Forelimb muscle (tissue), 1 donor: Measurements from ENCODE around the gene POU2F3. TPM values are rescaled to one million over a fixed set of nuclear protein-coding genes. Genes with fewer than 3 reads are reported as not detected.

Experiments
- DNase-seq: peaks from one replicate; pipeline ENCODE4 v3.0.0-alpha.2; 2013; ENCODE audit warnings: low read depth
- polyA plus RNA-seq: library from polyadenylated mRNA; unstranded; fragments of 120-200 nt; gene quantifications from one replicate; pipeline ENCODE4 v1.2.1, GENCODE V29; 2013; ENCODE audit not compliant: insufficient read length

The POU2F3 gene
- polyA plus RNA-seq, 1 donor = 0.04 TPM

DNA sequence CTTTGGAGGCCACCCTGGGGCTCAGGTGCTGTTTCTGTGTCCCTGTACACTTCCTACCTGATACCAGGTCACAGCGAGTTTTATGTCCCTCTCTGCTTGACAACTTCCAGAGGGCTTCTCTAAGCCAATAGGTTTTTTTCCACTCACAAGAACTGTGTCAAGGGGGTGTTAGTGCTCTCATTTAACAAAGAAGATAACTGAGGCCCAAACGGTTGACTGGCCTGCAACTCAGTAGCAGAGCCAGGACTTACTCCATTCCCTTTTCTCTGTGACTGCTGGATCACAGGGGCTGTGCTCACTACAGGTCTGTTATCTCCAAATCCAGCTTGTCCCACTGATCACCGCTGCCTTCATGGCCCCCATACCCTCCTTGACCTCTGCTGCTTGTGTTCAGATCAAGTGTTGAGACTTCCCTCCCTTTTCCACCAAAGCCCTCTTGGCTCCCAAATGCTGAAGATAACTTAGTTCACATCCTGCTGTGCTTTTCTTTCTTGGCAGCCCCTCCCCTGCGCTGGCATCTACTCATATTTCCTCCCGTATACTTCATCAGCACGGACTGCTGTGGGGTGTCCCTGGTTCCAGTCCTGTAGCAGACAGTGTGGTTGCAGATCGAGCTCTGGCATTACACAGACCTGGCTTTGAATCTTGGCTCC, 41.3 kb downstream of the POU2F3 start:
- DNase-seq = no peak

DNA sequence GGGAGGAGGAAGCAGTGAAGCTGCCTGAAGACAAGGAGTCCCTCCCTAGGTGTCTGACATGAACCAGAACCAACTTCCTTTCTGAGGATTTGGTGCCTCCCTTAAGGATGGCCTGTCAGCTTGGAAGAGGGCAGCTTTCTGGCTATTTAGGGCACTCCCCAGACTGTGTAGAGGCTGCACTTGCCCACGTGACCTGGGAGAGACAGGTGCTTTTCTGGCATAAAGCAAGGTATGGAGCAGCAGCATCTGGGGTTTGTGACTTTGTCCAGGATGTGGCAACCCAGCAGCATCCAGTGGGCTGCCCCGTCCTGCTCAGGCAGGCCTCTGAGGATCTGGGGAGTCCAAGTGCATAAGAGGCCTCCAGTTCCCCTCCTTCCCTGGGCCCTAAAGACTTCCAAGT, 43.2 kb downstream of the POU2F3 start:
- DNase-seq = no peak

DNA sequence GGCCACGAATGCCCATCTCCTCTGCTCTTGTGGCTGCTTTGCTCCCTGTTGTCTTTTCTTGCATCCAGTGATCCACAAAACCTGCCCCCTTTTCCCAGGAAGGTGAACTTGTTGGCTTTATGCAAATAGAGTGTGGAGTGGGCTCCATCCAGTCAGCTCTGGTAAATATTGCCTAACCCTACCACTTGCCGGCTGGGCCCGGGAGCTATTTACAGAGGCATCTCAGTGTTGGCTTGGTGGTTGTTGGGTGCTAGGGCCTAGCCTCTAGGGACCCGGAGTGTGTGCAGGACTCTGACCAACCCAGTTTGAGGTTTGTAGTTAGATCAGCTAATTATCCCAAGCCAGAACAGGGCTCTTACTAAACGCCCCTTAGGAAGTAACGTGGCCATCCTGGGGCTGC, 44.3 kb downstream of the POU2F3 start:
- DNase-seq = no peak

DNA sequence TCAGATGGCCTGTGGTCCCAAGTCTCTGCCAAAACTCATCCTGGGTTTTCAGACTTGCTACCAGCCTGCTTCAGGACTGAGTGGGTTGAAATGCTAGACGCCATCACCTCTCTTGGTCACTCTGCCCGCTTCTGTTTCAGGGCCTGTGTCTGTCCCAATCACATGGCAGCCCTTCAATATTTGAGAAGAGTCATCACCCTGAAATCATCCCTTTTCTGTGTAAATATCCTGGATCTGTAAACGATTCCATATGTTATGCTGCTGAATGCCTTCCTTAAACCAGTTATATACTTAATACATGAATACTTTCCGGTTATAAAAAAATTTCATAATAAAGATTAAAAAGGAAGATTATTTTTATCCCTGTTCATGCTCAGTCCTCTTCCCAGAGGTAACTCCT, 45.3 kb downstream of the POU2F3 start:
- DNase-seq = peak; percentile 2

DNA sequence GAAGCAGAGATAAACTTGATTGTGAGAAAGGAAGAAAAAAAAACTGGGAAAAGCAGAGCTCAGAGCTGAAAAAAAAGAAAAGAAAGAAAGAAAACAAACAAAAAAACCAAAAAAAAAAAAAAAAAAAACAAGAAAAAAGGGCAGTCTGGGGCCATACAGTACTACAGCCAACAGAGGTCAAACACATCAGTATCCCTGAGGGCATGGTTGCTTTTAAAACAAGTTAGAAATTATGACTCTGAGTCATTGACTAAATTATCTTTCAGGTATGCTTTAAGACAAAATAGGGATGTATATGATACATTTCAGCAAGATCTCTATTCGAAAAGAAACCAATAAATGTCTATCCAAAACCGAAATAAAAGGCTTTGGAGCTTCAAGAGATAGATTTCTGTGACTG, 48.1 kb downstream of the POU2F3 start:
- no peak for DNase-seq

DNA sequence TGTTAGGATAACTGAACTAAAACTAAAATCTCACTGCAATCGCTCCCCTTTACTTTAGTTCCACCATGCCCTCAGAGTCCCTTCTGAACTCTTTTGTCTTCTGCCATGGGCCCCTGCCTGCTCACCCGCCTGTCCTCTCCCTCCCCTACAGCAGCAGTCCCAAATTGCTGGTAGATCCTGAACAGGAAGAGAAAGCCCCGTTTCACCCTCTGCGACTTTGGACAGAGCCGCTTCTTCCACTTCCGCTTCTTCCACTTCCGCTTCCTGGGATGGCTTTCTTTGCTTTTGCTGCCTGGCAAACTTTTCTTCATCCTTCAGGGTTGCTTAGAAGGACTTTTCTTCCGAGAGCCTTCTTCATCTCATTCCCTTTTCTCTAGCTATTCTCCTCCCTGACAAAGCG, 49.5 kb downstream of the POU2F3 start:
- no peak for DNase-seq

DNA sequence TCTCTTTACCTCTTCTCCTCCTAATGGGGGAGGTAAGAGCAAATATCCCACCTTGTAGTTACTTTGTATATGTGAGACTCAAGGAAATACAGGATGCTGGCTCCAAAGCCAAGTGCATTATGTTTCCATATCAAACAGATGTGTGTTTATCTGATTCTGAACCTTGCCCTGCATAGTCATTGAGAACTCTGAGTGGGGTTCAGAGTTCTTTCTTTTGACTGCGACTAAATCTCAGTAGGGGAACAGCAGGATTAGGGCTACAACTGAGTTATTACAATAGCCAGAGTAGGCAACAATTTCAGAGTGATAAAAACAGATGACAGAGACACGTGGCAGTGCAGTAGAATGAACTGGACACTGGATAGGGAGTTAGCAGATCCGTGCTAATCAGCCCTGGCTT, 51.0 kb downstream of the POU2F3 start:
- no peak for DNase-seq

DNA sequence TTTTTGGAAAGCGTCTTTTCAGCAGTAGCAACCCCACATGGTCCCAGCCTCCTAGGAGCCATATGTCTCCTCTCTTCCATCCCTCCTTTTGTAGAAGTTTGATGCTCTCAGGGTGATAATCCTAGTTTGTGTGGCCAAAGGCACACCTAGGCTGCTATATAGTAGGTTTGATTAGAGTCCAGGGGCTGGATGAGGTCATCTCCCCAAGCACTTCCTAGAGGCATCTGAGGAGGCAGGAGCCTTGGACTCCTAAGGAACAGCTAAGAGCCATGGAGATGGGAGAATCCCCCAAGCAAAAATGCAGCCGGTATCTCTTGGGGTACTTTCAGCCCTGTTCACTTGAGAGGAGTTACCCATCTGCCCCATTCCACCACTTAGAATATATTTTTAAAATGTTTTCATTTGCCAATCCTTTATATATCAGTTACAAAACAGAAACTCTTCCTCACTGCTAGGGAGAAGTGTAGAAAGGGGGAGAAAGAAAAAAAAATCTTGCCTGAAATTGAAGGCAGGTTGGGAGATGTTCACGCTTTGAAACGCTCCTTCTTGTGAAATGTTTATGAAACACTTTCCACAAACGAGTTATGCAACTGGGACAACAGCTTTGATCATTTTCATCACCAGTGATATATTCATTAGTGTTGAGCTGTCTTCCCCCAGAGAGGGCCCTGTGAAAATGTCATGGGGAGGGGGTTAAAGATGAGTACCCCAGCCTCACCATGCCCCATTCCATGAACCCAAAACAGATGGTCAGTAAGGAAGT, 53.3 kb downstream of the POU2F3 start:
- DNase-seq = no peak

GRCh38 chr11:120294096-120294495, 54.2 kb downstream of the POU2F3 start:
- DNase-seq = no peak

- DNase-seq = no peak
Observed at GRCh38 chr11:120295099-120295498, 55.2 kb downstream of the POU2F3 start.

DNA sequence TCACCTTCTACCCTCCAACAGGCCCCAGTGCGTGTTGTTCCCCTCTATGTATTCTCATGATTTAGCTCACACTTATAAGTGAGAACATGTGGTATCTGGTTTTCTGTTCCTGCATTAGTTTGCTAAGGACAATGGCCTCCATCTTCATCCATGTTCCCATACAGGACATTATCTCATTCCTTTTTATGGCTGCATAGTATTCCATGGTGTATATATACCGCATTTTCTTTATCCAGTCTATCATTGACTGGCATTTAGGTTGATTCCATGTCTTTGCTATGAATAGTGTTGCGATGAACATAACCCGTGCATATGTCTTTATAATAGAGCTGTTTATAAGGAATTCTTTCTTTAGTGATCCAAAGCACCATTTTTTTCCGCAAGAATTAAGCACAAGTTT, 56.6 kb downstream of the POU2F3 start:
- DNase-seq = no peak

DNA sequence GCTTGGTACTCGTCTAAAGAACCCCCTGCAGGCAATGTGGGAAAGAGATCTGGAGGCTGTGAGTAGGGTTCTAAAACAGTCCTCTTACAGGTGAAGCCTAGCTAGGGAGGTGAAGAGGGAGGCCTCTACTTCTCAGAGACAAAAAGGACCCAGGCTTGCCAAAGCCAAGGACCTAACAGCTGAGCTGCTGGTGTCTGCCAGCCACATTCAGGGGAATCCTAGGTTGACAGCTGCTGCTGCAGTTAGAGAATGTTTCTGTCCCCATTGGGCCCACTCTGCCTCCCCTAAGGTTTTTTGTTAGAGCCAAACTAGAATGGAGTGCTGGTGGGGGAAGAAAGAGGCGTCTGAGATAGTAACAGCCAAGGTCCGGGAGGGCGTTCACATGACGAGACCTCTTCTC, 58.5 kb downstream of the POU2F3 start:
- DNase-seq = no peak

DNA sequence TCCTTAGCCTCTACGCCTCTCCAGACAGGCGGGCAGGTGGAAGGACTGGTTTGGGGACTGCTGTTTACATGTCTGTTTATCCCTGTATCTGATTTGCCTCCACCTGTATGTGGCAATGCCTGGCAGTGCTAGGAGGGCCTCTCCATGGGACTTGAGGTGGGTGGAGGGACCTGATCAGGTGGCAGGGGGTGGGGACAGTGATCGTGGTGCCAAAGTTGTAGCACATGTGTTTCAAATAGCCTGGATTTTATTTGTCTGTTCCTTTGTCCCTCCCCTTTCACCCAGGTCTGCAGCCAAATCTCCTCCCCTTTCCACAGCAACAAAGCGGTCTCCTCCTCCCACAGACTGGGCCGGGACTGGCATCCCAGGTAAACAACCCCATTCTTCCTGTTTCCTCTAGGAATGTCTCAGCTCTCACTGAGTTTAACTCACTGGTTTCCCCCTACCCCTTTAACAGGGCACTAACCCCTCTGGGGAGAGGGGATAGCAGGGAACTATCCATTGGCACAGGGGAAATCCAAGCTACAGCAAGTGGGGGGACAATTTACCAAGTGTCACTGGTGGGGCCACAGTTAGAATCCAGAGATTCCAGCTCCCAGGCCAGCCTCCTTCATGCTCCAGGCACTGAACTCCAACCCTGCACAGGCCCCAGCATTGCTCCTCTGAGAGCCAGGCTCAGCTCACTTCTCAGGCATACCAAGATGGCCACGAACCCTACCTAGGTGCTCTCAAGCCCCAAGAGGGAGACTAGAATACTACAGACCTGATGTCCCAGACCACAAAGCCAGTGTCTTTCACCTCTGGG, 62.3 kb downstream of the POU2F3 start:
- DNase-seq = no peak

- no peak for DNase-seq
Observed at GRCh38 chr11:120303004-120303637, 63.2 kb downstream of the POU2F3 start.

- no peak for DNase-seq
Observed at GRCh38 chr11:120304526-120304925, 64.6 kb downstream of the POU2F3 start.

DNA sequence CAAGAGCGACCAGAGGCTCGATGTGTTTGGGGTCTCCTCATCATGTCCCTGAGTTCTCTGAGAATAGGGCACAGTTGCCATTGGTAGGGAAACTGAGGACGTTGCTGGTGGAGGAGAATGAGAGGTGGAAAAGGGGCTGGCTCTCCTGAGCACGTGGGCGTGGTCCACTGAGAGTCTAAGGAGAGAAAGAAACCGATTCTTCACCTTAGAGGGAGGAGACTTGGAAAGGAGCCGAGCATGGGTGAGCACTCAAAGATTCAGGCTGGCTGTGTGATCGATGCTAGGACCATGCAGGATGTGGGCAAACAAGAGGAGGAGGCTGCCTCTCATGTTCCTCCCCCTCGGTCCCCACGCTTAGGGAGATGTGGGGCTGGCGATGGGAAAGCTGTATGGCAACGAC, 65.3 kb downstream of the POU2F3 start:
- no peak for DNase-seq

- no peak for DNase-seq
Observed at GRCh38 chr11:120306519-120307242, 66.7 kb downstream of the POU2F3 start.

- no peak for DNase-seq
Observed at GRCh38 chr11:120307476-120307875, 67.5 kb downstream of the POU2F3 start.

DNA sequence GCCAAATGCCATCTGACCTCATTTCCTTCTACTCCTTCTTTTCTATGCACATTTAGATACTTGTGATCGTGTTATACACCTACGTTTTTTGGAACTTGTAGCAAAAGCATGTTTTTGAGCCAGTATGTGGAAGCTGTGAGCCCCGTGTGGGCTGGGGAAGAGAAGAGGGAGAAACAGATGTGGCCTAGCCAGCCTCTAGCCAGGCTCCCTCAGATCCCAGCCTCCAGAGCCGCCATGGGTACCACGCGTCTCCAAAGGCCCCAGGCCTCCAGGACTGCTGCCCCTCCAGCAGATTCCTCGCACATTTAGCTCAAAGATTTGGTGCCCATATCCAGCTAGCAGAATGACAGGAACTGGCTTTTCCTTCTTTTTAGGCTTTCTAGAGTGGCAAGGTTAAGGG, 68.1 kb downstream of the POU2F3 start:
- no peak for DNase-seq

GRCh38 chr11:120310870-120311269, 70.9 kb downstream of the POU2F3 start:
- DNase-seq = no peak

DNA sequence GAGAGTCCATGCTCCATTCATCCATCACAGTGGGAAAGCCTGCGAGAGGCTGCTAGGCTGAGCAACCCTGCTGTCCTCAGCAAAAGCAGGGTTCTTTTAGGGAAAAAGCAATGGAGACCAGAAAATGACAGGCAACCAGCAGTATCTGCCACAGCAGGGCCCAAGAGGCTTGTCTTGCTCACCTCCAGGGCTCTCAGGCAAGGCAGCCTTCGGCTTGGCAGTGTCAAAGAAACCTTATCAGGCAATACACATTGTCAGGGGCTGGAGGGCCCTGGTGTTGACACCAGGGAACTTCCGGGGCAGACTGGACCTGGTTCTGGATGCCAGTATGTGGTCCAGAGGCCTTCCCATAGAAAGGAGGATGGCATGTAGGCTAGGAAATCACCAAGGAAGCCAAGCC, 74.9 kb downstream of the POU2F3 start:
- no peak for DNase-seq
